KMS-11 (cell line): Measurements from ENCODE around the gene HMSD.

ENCODE experiments used
- H2AFZ ChIP-seq: fragments of 200-600 bp; sonication (generic); 2 replicates; pipeline ENCODE4 v1.6.1; 2016; ENCODE audit warnings: antibody characterized with exemption, mixed run types, low read depth
- H3K27ac ChIP-seq: fragments of 200-600 bp; sonication (generic); 2 replicates; pipeline ENCODE4 v1.6.1; 2016; ENCODE audit warnings: mild to moderate bottlenecking, mixed run types
- H3K27me3 ChIP-seq: fragments of 200-600 bp; sonication (generic); 2 replicates; pipeline ENCODE4 v1.6.1; 2017; ENCODE audit warnings: mild to moderate bottlenecking, low read depth, mixed run types, moderate library complexity; ENCODE audit not compliant: insufficient read depth
- H3K36me3 ChIP-seq: fragments of 200-600 bp; sonication (generic); 2 replicates; pipeline ENCODE4 v1.6.1; 2017; ENCODE audit warnings: mild to moderate bottlenecking, mixed run types; ENCODE audit not compliant: insufficient read depth
- H3K4me1 ChIP-seq: fragments of 200-600 bp; sonication (generic); 2 replicates; pipeline ENCODE4 v1.6.1; 2016; ENCODE audit warnings: mild to moderate bottlenecking, low read depth, mixed run types; ENCODE audit not compliant: poor library complexity, severe bottlenecking
- H3K4me2 ChIP-seq: fragments of 200-600 bp; sonication (generic); 2 replicates; pipeline ENCODE4 v1.7.0; 2016; ENCODE audit warnings: mild to moderate bottlenecking, mixed run types
- H3K4me3 ChIP-seq: fragments of 200-600 bp; sonication (generic); IDR thresholded peaks from 2 replicates; pipeline ENCODE4 v1.6.1; 2017; ENCODE audit warnings: low read depth, low read length, mixed read lengths; ENCODE audit not compliant: insufficient read depth
- H3K79me2 ChIP-seq: fragments of 200-600 bp; sonication (generic); 2 replicates; pipeline ENCODE4 v1.6.1; 2016; ENCODE audit warnings: low read depth, mixed run types; ENCODE audit not compliant: insufficient read depth
- H3K9ac ChIP-seq: fragments of 200-600 bp; sonication (generic); 2 replicates; pipeline ENCODE4 v1.6.1; 2016; ENCODE audit warnings: mild to moderate bottlenecking, mixed run types
- H4K20me1 ChIP-seq: fragments of 200-600 bp; sonication (generic); 2 replicates; pipeline ENCODE4 v1.6.1; 2016; ENCODE audit warnings: mild to moderate bottlenecking, mixed run types; ENCODE audit not compliant: insufficient read depth
- TF ChIP-seq, protein P1 (sequence below): fragments of 200-600 bp; sonication (generic); conservative IDR thresholded peaks from 2 replicates; pipeline ENCODE4 v1.6.1; 2017; ENCODE audit warnings: low read depth, mild to moderate bottlenecking, antibody characterized with exemption, low read length, moderate library complexity, mixed read lengths

HMSD gene

DNA sequence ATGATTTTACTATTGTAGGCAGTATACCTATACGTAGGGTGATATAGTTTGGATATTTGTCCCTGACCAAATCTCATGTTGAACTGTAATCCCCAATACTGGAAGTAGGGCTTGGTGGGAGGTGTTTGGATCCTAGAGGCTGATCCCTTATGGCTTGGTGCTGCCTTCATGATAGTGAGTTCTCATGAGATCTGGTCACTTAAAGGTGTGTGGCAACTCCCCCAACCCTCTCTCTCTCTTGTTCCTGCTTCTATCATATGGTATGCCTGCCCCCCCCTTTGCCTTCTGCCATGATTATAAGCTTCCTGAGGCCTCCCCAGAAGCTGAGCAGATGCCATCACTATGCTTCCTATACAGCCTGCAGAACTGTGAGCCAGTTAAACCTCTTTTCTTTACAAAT, 43.0 kb upstream of the HMSD start:
- Histone ChIP-seq H3K4me1 (no peaks in the 10 kb centered on the region), H3K4me2 (no peak overlapping the region), H3K9ac (no peak overlapping the region), H3K27me3 (no peaks in the 10 kb centered on the region), H3K79me2 (no peaks in the 10 kb centered on the region), H4K20me1 (no peaks in the 10 kb centered on the region), H2AFZ (no peak overlapping the region), H3K4me3 (no peak overlapping the region), H3K36me3 (no peaks in the 10 kb centered on the region), H3K27ac (no peak overlapping the region)
- TF ChIP-seq, protein P1, sequence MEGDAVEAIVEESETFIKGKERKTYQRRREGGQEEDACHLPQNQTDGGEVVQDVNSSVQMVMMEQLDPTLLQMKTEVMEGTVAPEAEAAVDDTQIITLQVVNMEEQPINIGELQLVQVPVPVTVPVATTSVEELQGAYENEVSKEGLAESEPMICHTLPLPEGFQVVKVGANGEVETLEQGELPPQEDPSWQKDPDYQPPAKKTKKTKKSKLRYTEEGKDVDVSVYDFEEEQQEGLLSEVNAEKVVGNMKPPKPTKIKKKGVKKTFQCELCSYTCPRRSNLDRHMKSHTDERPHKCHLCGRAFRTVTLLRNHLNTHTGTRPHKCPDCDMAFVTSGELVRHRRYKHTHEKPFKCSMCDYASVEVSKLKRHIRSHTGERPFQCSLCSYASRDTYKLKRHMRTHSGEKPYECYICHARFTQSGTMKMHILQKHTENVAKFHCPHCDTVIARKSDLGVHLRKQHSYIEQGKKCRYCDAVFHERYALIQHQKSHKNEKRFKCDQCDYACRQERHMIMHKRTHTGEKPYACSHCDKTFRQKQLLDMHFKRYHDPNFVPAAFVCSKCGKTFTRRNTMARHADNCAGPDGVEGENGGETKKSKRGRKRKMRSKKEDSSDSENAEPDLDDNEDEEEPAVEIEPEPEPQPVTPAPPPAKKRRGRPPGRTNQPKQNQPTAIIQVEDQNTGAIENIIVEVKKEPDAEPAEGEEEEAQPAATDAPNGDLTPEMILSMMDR = no peak

DNA sequence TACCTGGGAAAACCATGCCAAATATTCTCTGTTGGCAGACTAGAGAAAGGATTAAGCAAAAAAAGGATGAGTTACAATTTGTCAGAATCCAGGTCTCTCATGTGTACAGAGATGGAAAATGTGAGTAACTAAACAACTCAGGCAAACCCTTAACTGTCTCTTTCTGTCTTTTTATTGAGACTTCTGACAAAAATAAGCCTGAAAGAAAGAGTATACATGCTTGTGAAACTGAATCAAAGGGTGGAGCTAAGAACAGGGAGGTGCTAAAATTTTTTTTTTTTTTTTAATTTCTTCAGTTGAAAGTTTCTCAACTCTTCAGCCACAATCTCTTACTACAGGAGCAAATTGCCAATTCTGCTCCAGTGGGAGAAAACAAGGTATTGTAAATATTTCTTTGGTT, 41.4 kb upstream of the HMSD start, which contains the start of gene SERPINB10:
Gene SERPINB10, plus strand, starts transcription at position 295 of the 400 bp plus-strand sequence. CDS start 7,553 bp downstream, outside the sequence.
- Histone ChIP-seq H3K4me3 (no peak within 1 kb of the TSS), H3K9ac (no peak within 1 kb of the TSS), H3K27me3 (no peaks in the 10 kb centered on the region), H3K79me2 (no peaks in the 10 kb centered on the region), H3K4me1 (no peaks in the 10 kb centered on the region), H2AFZ (no peak within 1 kb of the TSS), H3K27ac (no peak within 1 kb of the TSS), H3K36me3 (no peaks in the 10 kb centered on the region), H4K20me1 (no peaks in the 10 kb centered on the region), H3K4me2 (no peak within 1 kb of the TSS)
- TF ChIP-seq, protein P1 = no peak

DNA sequence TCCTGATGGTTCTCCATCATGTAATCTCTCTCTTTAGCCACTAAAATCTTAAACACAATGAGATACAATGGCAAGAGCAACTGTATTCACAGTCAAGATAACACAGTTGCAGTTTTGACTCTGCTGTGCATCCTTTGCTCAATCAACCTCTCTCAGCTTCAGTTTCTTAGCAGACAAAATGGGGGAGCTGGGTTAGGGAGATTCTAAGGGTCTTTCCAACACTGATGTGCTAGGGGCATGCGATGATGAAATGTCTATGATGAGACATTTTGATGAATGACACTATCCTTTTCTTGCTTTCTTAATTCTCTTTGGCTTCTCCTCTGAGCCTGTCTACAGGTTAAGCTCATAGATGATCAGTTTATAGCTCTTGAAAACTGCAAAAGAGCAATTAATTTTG, 40.2 kb upstream of the HMSD start:
- Histone ChIP-seq H3K79me2 (no peaks in the 10 kb centered on the region), H3K27ac (no peak overlapping the region), H3K4me3 (no peak overlapping the region), H3K4me2 (no peak overlapping the region), H3K4me1 (no peaks in the 10 kb centered on the region), H3K36me3 (no peaks in the 10 kb centered on the region), H2AFZ (no peak overlapping the region), H3K27me3 (no peaks in the 10 kb centered on the region), H4K20me1 (no peaks in the 10 kb centered on the region), H3K9ac (no peak overlapping the region)
- TF ChIP-seq, protein P1 = no peak

DNA sequence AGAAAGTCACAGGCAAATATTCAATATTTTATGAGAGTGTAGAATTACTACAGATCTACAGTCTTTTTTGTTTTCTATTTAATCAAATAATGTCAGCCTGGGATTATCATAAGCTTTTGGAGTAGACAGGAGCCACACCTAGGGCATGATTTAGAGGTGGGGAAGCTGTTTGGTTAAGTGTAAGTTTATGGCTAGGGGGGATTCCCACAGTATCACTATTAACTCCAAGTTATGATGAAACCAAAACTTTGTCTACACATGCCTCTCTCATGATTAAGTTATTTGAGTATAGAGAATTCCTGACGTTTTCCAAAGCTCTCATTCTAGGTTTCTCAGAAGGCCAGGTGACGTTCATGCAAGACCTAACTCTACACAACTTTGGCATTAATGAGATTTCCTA, 39.2 kb upstream of the HMSD start:
- no peak overlapping the region for H2AFZ ChIP-seq

More for the DNA sequence above, 39.2 kb upstream of the HMSD start:
- no peaks in the 10 kb centered on the region for H4K20me1 ChIP-seq
- no peak overlapping the region for H3K27ac ChIP-seq
- H3K36me3 ChIP-seq = no peaks in the 10 kb centered on the region
- TF ChIP-seq, protein P1 = no peak
- H3K4me1 ChIP-seq = no peaks in the 10 kb centered on the region
- H3K4me3 ChIP-seq = no peak overlapping the region
- no peak overlapping the region for H3K4me2 ChIP-seq
- H3K9ac ChIP-seq = no peak overlapping the region
- H3K79me2 ChIP-seq = no peaks in the 10 kb centered on the region
- H3K27me3 ChIP-seq = no peaks in the 10 kb centered on the region
